Ectodermal cell (in vitro differentiated cells): Measurements from ENCODE around the gene KIRREL3.

Source experiments
- H3K27ac ChIP-seq: 2 replicates; pipeline ENCODE4 v1.7.0; 2013; ENCODE audit warnings: mild to moderate bottlenecking, low read depth, low read length; ENCODE audit not compliant: insufficient read depth, poor library complexity, severe bottlenecking
- H3K27me3 ChIP-seq: 2 replicates; pipeline ENCODE4 v1.7.0; 2013; ENCODE audit warnings: mild to moderate bottlenecking, low read length; ENCODE audit not compliant: insufficient read depth, control insufficient read depth, poor library complexity, severe bottlenecking
- H3K36me3 ChIP-seq: one replicate; pipeline ENCODE4 v1.7.0; 2013; ENCODE audit warnings: low read length; ENCODE audit not compliant: control insufficient read depth, insufficient read depth
- H3K4me1 ChIP-seq: one replicate; pipeline ENCODE4 v1.7.0; 2013; ENCODE audit warnings: low read length; ENCODE audit not compliant: control insufficient read depth, insufficient read depth
- H3K4me3 ChIP-seq: 2 replicates; pipeline ENCODE4 v1.7.0; 2013; ENCODE audit warnings: low read depth, low read length, control low read depth; ENCODE audit not compliant: insufficient read depth
- H3K9me3 ChIP-seq: 2 replicates; pipeline ENCODE4 v1.7.0; 2013; ENCODE audit warnings: mild to moderate bottlenecking, low read length, moderate library complexity; ENCODE audit not compliant: control insufficient read depth
- WGBS, 2 experiments: methylation state at CpG; one replicate each; pipeline ENCODE4 v1.1.7; 2013; ENCODE audit warnings: missing lambda C conversion rate in 2 of 2; 5-methylcytosine and 5-hydroxymethylcytosine counted together

Gene KIRREL3

DNA sequence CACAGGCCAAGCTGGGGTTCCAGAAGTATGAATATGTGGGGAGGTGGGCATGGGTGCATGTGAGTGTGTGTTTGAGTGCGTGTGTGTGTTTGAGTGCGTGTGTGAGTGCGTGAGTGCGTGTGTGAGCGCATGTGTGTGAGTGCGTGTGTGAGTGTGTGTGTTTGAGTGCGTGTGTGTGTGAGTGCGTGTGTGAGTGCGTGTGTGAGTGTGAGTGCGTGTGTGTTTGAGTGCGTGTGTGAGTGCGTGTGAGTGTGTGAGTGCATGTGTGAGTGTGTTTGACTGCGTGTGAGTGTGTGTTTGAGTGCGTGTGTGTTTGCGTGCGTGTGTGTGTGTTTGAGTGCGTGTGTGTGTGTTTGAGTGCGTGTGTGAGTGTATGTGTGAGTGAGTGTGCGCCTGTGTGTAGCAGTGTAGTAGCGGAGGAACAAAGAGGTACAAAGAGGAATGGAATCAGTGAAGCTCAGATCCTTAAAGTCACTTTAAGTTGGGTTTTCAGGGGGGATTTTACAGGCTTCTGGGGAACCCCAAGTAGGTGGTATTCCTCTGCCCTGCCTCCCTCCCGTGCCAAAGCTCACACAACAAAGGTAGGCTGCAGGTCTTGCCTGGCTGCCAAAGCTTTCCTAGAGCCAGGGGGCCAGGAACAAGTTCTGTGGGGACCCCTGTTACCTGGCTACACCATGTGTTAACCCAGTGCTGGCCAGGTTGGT, 137.1 kb downstream of the KIRREL3 start:
- H3K4me1 ChIP-seq: no peaks in the 10 kb centered on the region
- H3K27ac ChIP-seq: no peak overlapping the region
- H3K4me3 ChIP-seq: no peak overlapping the region
- H3K27me3 ChIP-seq: no peaks in the 10 kb centered on the region
- WGBS, 2 experiments: 72 to 74% methylated on average over 21 of the region's 21 CpGs
- no peaks in the 10 kb centered on the region for H3K36me3 ChIP-seq
- H3K9me3 ChIP-seq: no peaks in the 10 kb centered on the region

DNA sequence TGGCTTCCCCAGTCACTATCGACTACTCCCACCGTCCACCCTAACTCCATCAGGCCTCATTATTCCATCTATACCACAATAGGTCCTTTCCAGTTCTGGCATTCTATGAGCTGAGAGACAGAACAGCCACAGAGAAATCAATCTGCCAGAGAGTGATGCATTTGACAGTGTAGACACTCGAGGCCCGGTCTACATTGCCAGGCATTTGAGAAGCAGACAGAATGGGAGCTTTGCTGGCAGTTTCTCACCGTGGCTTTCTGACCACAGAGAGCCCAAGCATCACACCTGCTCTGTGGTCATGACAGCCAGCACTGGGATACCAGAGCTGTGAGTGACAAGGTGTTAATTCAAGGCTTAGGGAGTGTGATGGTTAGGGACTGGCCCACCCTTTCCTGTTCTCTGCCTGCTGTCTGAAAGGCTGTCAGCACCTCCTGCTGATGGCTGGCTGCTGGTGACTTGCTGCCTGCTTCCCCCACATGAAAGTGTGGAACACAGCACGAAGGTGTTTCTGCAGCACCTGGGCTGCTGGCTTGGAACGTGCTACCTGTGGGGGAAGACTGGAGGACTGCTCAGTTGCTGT, 137.8 kb downstream of the KIRREL3 start:
- Histone ChIP-seq H3K9me3 (no peaks in the 10 kb centered on the region), H3K4me1 (no peaks in the 10 kb centered on the region), H3K27ac (no peak overlapping the region), H3K4me3 (no peak overlapping the region), H3K36me3 (no peaks in the 10 kb centered on the region), H3K27me3 (no peaks in the 10 kb centered on the region)
- WGBS, 2 experiments: 73 to 76% methylated on average over 7 of the region's 7 CpGs

DNA sequence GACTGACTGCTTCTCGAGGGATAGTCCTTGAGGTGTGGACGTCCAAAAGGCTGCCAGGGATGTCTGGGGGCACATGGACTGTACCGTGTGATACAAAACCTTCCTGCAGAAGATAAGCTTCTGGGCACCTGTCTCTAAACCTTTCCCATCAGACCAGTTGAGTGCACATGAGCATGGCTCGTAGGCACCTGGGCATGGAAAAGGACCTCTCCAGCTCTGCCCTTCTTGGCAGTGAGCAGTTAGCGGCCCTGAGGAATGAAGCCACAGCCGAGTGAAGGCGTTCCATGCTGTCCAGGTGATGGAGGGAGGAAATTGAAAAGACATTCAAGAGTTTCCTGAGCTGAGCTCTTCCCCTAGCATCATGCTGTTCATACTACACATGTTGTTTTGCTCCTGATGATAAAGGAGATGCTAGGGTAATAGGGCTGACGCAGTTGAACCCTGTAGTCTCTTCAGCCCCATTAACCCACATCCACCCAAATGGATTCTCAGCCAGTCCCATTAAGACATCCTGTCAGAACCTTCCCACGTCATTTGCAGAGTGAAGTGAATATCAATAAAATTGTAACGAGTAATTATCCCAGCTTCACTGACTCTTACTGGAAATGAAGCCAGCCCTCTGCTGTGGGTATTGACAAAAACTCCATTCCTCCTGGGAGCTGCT, 138.6 kb downstream of the KIRREL3 start:
- Histone ChIP-seq H3K4me1 (no peaks in the 10 kb centered on the region), H3K27me3 (no peaks in the 10 kb centered on the region), H3K4me3 (no peak overlapping the region), H3K27ac (no peak overlapping the region), H3K9me3 (no peaks in the 10 kb centered on the region), H3K36me3 (no peaks in the 10 kb centered on the region)
- 92 to 96% methylated on average over 10 of the region's 10 CpGs for WGBS, 2 experiments

DNA sequence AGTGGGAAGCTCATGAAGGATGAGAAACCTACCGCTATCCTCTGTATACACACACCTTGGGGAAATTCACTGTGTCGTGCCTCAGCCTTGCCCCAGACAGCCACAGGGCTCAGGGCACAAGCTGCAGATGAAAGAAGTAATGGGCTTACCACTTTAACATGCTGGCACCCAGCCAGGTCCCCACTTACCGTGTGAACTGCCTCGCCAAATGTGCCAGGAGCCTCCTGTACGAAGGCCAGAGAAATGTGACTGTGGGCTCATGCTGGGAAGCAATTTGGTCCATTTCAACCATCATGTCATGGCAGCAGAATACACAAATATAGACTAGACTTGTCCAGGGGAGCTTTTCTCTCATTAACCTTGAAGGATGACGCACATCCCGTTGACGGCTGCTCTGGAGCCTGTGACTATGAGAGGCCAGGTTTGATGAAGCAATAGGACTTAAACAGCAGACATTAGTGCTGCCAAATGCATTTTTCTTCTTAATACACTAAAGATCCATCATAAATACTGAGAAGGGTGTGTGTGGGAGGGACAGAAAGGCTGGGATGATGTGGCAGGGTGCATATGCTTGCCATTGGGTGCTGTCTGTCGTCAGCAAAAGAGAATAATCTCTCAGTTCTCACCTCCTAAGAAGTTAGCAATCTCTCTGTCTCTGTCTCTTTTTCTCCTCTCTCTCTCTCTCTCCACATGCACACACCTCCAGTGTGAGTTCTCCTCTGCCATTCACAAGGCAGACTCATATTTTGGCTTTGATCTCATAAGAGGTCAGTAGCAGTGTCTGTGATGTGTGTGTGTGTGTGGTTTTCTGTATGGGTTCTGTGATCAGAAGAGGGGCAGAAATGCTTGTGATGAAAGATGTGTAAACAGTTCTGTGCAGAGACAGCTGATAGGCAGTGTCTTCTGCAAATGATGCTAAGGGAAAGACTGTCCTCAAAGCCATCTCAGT, 142.4 kb downstream of the KIRREL3 start:
- 93 to 94% methylated on average over 9 of the region's 9 CpGs for WGBS, 2 experiments

DNA sequence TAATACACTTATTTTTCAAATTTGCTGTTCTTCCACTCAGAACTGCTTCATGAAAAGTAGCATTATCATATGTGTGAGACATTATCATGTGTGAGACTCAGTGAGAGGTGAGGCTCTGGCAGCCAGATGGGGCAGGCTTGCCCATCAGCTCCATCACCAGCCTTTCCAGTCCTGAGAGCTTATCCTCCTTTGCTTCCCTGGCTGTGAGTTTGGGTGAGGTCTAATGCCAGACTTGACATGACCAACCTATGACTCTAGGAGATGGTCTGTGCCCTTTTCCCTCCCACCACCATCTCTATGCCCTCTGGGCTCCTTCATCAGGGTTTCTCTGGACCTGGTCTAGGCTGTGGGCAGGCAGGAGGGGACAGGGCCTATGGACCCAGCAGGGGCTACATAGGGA, 145.0 kb downstream of the KIRREL3 start:
- H3K27ac ChIP-seq: no peak overlapping the region
- H3K27me3 ChIP-seq: no peaks in the 10 kb centered on the region
- H3K4me3 ChIP-seq: no peak overlapping the region
- no peaks in the 10 kb centered on the region for H3K4me1 ChIP-seq
- no peaks in the 10 kb centered on the region for H3K36me3 ChIP-seq
- H3K9me3 ChIP-seq: no peaks in the 10 kb centered on the region

More for the DNA sequence above, 142.4 kb downstream of the KIRREL3 start:
- H3K4me3 ChIP-seq: no peak overlapping the region
- H3K4me1 ChIP-seq: no peaks in the 10 kb centered on the region
- no peak overlapping the region for H3K27ac ChIP-seq
- H3K9me3 ChIP-seq: no peaks in the 10 kb centered on the region
- H3K36me3 ChIP-seq: no peaks in the 10 kb centered on the region
- no peaks in the 10 kb centered on the region for H3K27me3 ChIP-seq

DNA sequence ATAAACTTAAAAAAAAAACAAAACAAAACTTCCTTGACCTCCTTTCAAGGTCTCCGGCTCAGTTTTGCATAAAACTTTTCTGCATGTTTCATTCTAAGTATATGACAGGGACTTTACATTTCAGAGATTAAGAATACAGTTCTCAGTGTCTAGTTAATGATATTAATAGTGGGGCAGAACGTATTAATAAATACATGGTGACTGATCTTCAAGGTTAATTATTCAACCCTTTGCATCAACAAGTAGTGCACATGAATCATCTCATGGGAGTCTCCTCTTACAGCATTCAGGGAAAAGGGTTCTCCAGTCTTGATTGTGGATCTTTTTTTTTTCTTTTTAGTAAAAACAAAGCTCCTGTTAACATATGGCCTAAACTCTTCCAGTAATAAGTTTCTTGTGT, 146.8 kb downstream of the KIRREL3 start:
- H3K9me3 ChIP-seq: no peaks in the 10 kb centered on the region
- no peaks in the 10 kb centered on the region for H3K27me3 ChIP-seq
- no peaks in the 10 kb centered on the region for H3K4me1 ChIP-seq
- H3K27ac ChIP-seq: no peak overlapping the region
- 96 to 100% methylated on average over 2 of the region's 2 CpGs for WGBS, 2 experiments
- H3K36me3 ChIP-seq: no peaks in the 10 kb centered on the region
- H3K4me3 ChIP-seq: no peak overlapping the region

DNA sequence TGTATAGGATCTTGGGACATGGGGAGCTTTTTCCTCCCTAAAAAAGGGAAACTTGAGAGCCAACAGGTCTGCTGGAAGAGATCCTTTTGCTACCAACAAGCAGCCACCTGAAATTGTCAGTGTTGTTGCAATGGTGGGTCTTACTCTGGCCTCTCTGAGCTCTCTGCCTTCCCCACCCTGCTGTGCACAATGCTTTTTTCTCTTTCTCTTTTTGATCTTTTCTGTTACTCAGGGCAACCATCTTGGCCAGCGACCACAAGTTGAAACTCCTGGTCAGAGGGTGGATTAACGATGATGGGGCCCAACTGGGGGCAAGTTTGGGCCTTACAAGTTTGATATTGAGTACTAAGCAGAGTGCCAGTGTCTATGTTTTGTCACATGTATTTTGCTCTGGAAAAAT, 155.8 kb downstream of the KIRREL3 start:
- H3K36me3 ChIP-seq: no peaks in the 10 kb centered on the region
- WGBS, 2 experiments: 75 to 81% methylated on average over 2 of the region's 2 CpGs

DNA sequence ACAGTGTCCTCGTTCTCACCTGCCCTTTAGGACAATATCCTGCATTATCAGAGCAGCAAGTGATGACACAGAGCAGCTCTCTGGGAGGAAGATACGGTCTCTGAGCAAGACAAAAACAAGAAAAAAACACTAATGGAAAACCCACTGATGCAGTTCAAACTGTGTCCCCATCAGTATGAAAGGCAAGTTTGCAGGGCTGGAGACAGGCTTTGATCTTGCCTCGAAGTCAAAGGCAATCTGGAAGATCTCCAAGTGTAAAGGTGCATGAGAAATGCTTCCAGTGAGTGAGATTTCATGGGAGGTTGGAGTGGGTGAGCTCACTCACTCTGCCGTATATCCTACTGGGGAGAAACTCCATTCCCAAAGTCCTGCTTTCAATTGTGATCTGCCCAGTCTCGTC, 157.5 kb downstream of the KIRREL3 start:
- H3K36me3 ChIP-seq: no peaks in the 10 kb centered on the region
- WGBS, 2 experiments: 92 to 95% methylated on average over 5 of the region's 5 CpGs

More for the DNA sequence above, 155.8 kb downstream of the KIRREL3 start:
- no peak overlapping the region for H3K4me3 ChIP-seq
- no peak overlapping the region for H3K27ac ChIP-seq
- H3K4me1 ChIP-seq: no peaks in the 10 kb centered on the region
- no peaks in the 10 kb centered on the region for H3K9me3 ChIP-seq
- H3K27me3 ChIP-seq: no peaks in the 10 kb centered on the region

DNA sequence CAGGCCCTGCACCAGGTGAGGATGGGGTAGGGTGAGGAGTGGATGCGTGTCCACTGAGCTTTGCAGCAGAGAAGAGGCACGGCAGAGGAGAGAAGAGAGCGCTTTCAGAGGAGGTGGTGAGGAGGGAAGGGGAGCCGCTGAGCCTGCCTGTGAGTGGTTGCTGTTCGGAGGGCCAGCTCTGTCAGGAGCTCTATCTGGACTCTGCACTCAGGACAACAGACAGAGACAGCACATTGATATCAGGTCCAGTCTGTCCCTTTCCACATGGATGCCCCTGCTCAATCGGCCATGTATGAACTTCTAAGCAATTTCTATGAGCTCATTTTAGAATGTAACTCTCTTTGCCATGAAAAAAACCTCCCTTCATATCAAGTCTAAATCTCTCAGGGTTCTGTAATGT, 158.6 kb downstream of the KIRREL3 start:
- no peak overlapping the region for H3K4me3 ChIP-seq
- no peak overlapping the region for H3K27ac ChIP-seq
- no peaks in the 10 kb centered on the region for H3K27me3 ChIP-seq
- H3K9me3 ChIP-seq: no peaks in the 10 kb centered on the region
- H3K4me1 ChIP-seq: no peaks in the 10 kb centered on the region
- H3K36me3 ChIP-seq: no peaks in the 10 kb centered on the region
- WGBS, 2 experiments: 75 to 79% methylated on average over 6 of the region's 6 CpGs

More for the DNA sequence above, 157.5 kb downstream of the KIRREL3 start:
- no peaks in the 10 kb centered on the region for H3K27me3 ChIP-seq
- H3K4me3 ChIP-seq: no peak overlapping the region
- H3K4me1 ChIP-seq: no peaks in the 10 kb centered on the region
- no peak overlapping the region for H3K27ac ChIP-seq
- H3K9me3 ChIP-seq: no peaks in the 10 kb centered on the region

DNA sequence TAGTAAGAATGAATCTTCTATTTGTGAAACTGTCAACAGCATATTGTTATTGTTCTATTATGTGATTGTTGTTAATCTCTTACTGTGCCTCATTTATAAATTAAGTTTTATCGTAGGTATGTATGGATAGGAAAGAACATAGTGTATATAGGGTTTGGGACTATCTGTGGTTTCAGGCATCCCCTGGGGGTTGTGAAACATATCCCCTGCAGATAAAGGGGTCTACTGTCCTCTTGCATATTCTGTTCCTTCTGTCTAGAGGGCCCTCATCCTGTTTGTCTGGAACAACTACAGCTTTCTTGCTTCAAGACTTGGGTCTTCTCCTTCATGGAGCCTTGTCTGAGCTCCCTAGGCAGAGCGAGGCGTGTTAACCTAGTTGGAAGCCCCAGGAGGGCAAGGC, 159.6 kb downstream of the KIRREL3 start:
- Histone ChIP-seq H3K27me3 (no peaks in the 10 kb centered on the region), H3K27ac (no peak overlapping the region), H3K36me3 (no peaks in the 10 kb centered on the region), H3K9me3 (no peaks in the 10 kb centered on the region), H3K4me1 (no peaks in the 10 kb centered on the region), H3K4me3 (no peak overlapping the region)
- WGBS, 2 experiments: 94 to 97% methylated on average over 3 of the region's 3 CpGs
